ENCODE results near the gene PDZD2.

DNA sequence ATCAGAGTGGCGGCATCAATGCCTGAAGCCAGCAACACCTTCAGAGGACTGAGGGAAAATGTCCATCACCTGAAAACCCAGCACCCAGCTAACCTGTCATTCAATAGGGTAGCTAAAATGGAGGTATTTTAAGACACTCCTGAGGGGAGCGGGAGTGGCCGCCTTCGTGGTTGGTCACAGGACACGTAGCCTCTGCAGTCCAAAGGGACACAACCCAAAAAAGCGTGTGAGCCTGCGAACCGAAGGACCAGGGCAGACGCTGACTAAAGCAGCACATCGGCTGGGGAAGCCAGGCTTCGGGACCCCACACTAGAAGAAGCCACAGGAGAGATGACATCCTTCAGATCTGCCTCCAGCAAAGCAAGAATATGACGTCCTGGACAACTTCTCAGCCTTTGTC is 464.6 kb downstream of the PDZD2 start:
- TF ChIP-seq CTCF (IDR thresholded peaks at IDR 0.05; ENCODE audit: low read length) (no peak), EZH2phosphoT487 (IDR thresholded peaks at IDR 0.05; ENCODE audit: low read length) (no peak)

Data from MM.1S (cell line).